GM21390 (cell line): ENCODE results near the gene VPS45.

Source experiments
- ATAC-seq: cut with Tn5 transposase; IDR thresholded peaks from one replicate; pipeline ENCODE4 v1.9.1; 2021; ENCODE audit not compliant: unreplicated experiment

VPS45 gene

GRCh38 chr1:150069923-150070322, 2.3 kb downstream of the VPS45 start:
- ATAC-seq, result no peak

GRCh38 chr1:150072959-150073358, 5.4 kb downstream of the VPS45 start:
- ATAC-seq, result no peak

- ATAC-seq, result no peak
Observed at GRCh38 chr1:150073516-150073915, 5.9 kb downstream of the VPS45 start.

- no peak for ATAC-seq
Observed at GRCh38 chr1:150076066-150076465, 8.5 kb downstream of the VPS45 start.

GRCh38 chr1:150076985-150077384, 9.4 kb downstream of the VPS45 start:
- no peak for ATAC-seq

GRCh38 chr1:150080784-150081183, 13.2 kb downstream of the VPS45 start:
- no peak for ATAC-seq

- no peak for ATAC-seq
Observed at GRCh38 chr1:150082494-150082893, 14.9 kb downstream of the VPS45 start.

GRCh38 chr1:150083907-150084306, 16.3 kb downstream of the VPS45 start:
- no peak for ATAC-seq

GRCh38 chr1:150085406-150085805, 17.8 kb downstream of the VPS45 start:
- ATAC-seq, result no peak

GRCh38 chr1:150087415-150087814, 19.8 kb downstream of the VPS45 start:
- ATAC-seq, result no peak

- no peak for ATAC-seq
Observed at GRCh38 chr1:150089846-150090520, 22.4 kb downstream of the VPS45 start.

GRCh38 chr1:150092180-150092791, 24.7 kb downstream of the VPS45 start:
- ATAC-seq, result no peak

- no peak for ATAC-seq
Observed at GRCh38 chr1:150093805-150094204, 26.2 kb downstream of the VPS45 start.

- ATAC-seq, result no peak
Observed at GRCh38 chr1:150094734-150095265, 27.2 kb downstream of the VPS45 start.

- ATAC-seq, result no peak
Observed at GRCh38 chr1:150102986-150103385, 35.4 kb downstream of the VPS45 start.

- no peak for ATAC-seq
Observed at GRCh38 chr1:150106341-150106740, 38.8 kb downstream of the VPS45 start.

GRCh38 chr1:150109586-150109985, 42.0 kb downstream of the VPS45 start:
- no peak for ATAC-seq

- ATAC-seq, result no peak
Observed at GRCh38 chr1:150110116-150110515, 42.5 kb downstream of the VPS45 start.

- ATAC-seq, result no peak
Observed at GRCh38 chr1:150111670-150112069, 44.1 kb downstream of the VPS45 start.

- no peak for ATAC-seq
Observed at GRCh38 chr1:150115121-150115520, 47.5 kb downstream of the VPS45 start.

GRCh38 chr1:150118716-150119115, 51.1 kb downstream of the VPS45 start:
- ATAC-seq, result no peak

- no peak for ATAC-seq
Observed at GRCh38 chr1:150121236-150121862, 53.8 kb downstream of the VPS45 start.
